ENCODE results near the gene SLC66A2.

- TF ChIP-seq CTCF (IDR thresholded peaks at IDR 0.05), result no peak
- no peak for TF ChIP-seq POLR2A (IDR thresholded peaks at IDR 0.05)
These were observed 46.0 kb downstream of the SLC66A2 start for GRCh38 chr18:79905389-79905911.

All from testis (tissue), 2 donors.